Amygdala (tissue), 56 donors: ENCODE data around the gene XG.
"Not testable (repeated sequence)": the region's sequence is repeated elsewhere in the genome, so short reads cannot be mapped to it uniquely, and the experiment has no call there.

Experiments
- DNase-seq, 56 donors: peaks; one replicate each; lab custom pipeline; 2025; lab: John Stamatoyannopoulos, UW

Gene XG

DNA sequence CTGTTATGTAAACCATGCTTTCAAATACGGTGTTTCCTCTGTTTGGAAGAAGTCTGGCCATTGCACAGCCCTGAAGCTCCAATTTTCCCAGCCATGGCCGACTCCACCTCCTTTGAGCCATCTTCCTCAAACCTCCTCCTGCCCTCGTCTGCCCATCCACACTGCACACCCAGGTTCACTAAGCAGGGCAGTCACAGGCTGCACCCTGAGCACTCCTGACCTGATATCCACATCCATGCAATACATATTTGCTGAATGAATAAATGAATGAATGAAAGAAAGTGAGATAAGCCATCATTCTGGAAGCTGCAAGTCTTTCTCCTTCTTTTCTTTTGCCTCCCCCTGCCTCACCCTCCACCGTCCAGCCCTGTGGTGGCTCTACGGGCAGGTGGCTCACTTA is 22.2 kb downstream of the XG start:
- no peak for DNase-seq

DNA sequence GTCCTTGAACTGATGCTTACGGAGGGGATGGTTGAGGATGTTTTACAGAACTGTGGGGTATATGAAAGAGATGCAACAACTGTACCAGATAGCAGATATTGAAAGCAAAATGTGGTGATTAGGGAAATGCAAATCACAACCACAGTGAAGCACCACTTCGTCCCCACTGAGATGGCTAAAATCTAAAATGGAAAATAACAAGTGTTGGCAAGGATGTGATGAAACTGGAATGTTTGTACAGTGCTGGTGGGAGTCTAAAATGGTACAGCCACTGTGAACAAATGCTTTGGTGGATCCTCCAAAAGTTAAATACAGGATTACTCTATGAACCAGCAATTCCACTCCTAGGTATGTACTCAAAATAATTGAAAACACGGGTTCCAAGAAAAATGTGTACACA is 22.9 kb downstream of the XG start:
- DNase-seq, result no peak

DNA sequence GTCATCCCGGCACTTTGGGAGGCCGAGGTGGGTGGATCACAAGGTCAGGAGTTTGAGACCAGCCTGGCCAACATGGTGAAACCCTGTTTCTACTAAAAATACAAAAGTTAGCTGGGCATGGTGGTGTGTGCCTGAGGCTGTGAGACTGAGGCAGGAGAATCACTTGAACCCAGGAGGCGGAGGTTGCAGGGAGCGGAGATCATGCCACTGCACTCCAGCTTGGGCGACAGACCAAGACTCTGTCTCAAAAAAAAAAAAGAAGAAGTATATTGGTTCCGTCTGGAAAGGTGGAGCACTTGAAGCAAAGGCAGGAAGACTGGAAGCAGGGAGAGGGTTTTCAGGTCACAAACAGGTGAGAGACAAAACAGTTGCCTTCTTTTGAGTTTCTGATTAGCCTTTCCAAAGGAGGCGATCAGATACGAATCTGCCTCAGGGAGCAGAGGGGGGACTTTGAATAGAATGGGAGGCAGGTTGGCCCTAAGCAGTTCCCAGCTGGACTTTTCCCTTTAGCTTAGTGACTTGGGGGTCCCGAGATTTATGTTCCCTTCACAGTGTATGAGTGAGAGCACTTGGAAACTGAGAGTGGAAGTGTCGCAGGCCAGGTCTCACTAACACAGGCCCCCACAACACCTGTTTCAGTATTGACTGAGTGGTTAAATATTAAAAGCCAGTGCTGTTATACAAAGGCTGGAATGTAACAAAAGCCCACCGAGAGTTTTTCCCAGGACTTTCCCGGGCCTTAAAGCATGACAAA is 28.8 kb downstream of the XG start:
- not testable (repeated sequence) for DNase-seq

DNA sequence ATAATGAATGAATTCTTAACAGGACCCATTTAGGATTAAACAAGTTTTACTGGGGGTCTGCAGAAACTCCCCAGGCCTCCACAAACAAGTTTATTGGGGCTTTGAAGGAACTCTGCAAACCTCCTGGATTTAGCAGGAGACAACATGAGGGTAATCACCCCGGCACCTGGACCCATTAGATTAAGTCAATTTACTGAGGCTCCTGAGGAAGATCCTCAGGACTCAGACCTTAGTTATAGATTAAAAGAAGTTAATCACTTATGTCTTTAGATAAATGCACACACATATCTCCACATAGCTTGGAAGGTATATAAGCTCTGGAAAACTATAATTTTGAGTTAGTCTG is 29.4 kb downstream of the XG start:
- no peak for DNase-seq

DNA sequence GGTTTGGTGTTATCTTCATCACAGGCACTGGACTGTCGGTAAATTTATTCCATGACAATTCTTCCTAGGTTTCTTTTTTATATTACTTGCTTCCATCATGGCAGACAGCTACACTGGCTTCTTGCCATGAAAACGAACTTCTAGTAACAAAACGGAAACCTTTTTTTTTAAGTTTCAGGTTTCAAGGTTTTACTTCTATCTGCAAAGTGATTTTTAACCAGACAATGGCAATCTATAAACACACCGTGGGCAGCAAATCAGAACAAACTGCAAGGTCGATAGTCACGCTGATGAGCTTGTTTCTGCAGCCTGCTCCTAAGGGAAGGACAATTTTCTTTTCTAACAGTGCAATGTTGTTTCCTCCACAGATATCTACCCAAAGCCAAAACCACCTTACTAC is 29.9 kb downstream of the XG start:
- DNase-seq, result no peak

DNA sequence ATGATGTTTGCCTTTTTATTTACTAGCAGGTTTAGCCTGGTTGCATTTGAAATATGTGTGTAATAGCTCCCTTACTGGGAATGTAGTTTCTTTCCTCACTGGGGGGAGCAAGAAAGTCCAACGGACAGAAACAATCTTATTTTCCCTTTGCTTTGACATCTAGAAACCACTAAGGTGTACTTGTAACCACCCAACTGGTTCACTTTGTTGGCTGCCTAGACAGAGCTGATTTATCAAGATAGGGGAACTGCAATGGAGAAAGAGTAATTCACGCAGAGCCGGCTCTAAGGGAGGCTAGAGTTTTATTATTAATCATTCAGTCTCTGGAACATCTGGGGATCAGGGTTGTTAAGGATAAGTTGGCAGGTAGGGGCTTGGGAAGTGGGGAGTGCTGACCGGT is 30.3 kb downstream of the XG start:
- no peak for DNase-seq

DNA sequence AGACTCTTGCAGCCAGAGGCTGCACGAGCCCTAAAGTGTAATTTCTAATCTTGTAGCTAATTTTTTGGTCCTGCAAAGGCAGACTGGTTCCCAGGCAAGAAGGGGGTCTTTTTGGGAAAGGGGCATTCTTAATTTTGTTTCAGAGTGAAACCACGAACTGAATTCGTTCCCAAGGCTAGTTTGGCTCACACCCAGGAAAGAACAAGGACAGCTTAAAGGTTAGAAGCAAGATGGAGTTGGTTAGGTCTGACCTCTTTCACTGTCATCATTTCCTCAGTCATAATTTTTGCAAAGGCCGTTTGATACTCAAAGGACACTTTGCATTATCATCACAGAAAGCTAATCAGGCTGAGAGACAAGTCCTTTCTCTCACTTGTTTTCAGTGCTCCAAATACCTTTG is 30.9 kb downstream of the XG start:
- DNase-seq, result no peak

DNA sequence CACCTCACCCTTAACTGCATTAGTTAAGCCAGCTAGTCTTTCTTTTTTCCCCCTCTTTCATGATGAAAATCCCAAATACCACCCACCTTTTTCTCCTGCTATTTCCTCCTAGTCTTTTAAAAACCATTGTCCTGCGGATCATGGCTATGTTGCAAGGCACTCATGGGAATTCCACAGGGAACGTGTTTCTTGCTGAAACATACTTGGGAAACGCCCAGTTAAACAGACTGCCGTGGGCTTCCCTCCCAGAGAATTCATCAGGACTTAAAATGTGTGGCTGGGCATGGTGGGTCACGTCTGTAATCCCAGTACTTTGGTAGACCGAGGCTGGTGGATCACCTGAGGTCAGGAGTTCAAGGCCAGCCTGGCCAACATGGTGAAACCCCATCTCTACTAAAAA is 32.2 kb downstream of the XG start:
- no peak for DNase-seq

DNA sequence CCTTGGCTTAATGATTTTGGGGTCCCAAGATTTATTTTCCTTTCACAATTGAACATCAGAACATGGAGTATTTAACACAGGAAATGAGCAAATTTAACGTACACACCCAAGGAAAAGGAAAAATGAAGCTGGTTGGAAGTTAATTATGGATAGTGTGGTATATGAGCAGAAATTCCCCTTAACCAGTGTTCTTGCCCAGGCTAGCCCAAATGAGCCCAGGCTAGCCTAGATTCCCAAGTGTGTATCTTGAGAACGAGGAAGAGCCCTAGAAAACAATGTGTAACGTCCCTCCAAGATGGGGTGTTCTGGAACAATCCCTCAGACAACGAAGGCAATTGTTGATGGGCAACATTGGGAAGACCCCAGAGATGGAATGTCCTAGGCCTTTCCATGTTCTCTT is 33.7 kb downstream of the XG start:
- DNase-seq, result no peak

DNA sequence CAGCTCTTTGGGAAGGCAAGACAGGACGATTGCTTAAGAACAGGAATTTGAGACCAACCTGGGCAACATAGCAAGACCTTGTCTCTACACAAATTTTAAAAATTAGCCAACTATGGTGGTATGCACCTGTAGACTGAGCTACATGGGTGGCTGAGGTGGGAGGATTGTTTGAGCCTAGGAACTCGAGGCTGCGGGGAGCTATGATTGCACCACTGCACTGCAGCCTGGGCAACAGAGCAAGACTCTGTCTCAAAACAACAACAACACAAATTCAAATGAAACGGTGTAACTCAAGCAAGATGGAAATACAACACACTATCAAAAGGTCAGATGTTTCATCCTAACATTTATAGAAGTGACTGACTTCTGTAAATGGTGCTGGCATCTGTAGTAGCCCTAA is 37.1 kb downstream of the XG start:
- DNase-seq, result no peak

DNA sequence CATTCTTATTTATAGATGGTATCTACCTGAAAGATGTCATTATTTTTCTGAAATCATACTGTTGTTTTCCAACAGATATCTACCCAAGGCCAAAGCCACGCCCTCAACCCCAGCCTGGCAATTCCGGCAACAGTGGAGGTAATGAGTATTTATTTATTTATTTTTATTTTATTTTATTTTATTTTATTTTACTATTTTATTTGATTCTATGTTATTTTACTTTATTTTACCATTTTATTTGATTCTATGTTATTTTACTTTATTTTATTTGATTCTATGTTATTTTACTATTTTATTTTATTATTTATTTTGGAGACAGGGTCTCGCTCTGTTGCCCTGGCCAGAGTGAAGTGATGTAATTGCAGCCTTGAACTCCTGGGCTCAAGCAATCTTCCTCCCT is 37.7 kb downstream of the XG start:
- DNase-seq, result no peak

DNA sequence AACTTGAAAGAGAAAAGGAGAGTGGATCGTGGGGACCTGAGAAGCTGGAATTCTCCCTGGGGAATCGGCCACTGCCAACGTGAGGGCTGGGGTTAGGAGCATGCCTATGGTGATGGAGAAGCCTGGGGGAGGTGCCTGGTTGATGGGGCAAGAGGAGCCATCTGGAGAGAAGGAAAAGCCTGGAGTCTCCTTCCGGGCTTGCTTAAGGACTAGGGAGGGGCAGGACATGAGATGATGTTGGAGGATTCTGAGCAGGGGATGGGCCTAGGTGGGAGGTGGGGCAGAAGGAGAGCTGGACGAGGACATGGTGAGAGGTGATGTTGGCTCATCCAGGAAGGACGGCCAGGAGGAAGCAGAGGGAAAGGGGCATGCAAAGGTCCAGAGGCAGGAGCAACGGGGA is 41.9 kb downstream of the XG start:
- no peak for DNase-seq

DNA sequence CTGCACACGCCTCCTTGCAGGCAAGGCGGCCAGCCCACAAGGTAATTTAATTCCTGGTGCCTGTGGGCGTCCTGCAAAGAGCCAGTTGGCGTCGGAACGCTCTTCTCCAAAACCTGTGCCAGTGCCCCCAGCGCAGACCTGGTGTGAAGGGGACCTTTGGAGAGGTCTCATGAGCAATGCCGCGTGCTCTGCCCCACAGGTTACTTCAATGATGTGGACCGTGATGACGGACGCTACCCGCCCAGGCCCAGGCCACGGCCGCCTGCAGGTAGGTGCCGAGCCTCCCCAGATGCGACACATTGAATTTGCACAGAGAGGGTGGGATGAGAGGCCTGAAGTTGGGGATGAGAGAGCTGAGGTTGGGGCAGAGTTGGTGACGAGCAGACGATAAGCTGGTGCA is 42.5 kb downstream of the XG start:
- DNase-seq, result no peak

DNA sequence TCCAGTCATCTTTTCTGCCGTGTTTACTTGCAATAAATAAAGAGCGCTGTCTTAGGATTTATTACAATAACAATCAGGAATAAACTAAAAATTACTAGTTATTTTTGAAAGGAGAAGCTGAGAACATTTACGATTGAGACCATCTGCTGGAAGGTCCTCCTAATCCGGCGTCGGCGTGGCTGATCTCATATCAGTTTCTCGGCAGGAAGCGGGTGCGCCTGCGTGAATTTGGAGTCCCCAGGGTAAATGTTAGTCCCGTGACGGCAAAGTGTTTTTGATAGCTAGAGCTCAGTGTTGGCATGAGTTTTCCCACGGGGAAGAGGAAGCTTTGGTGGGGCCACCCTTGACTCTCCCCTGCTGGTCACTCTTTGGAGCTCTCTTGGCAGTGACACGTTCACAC is 45.0 kb downstream of the XG start:
- DNase-seq, result not testable (repeated sequence)

DNA sequence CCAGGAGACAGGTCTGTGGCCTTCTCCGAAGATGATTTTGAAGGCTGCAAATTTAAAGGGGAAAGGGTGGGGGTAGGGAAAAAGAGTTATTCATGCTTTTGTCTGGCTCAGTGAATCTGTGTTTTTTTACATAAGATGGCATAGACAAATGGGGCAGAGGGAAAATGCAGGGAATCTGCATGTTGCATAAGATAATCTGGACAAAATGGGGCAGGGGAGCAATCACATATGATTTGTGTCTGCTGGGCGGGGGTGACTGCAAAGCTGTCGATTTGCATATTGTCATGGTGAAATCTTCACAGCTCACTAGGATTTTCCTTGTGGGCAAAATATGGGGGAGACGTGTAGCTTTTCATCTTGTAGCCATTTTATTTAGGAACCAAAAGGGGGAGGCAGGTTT is 47.5 kb downstream of the XG start:
- DNase-seq, result no peak

DNA sequence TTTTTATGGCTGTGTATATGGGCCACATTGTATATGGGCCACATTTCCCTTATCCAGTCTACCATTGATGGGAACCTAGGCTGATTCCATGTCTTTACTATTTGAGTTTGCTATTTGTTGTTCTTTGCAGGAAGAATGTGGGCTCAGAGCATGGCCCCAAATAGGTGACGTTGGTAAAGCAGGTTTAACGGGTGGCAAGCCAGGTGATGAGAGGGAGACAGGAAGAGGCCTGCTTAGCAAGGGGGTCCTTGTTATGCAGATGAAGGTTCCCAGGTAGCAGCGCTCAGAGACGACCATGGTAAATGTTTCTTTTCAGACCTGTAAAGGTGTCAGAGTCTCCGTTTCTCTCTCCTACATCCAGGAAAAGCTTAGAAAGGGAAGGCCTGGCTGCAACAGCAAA is 48.1 kb downstream of the XG start:
- DNase-seq, result not testable (repeated sequence)

DNA sequence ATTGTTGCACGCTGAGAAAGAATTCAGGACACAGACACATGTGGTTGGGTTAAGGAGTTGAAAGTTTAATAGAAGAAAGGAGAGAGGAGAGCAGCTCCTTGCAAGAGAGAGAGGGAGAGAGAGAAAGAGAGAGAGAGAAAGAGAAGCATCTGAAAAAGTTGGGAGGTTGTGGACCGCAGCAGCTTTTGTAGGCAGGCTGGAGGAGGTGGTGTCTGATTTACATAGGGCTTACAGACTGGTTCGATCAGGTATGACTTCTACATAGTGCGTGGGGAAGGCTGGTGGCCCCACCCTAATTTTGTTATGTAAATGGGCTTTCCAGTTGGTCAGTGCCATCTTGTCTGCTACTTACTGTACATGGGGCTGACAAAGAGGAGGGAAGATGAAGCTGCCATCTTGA is 49.4 kb downstream of the XG start:
- DNase-seq, result no peak

DNA sequence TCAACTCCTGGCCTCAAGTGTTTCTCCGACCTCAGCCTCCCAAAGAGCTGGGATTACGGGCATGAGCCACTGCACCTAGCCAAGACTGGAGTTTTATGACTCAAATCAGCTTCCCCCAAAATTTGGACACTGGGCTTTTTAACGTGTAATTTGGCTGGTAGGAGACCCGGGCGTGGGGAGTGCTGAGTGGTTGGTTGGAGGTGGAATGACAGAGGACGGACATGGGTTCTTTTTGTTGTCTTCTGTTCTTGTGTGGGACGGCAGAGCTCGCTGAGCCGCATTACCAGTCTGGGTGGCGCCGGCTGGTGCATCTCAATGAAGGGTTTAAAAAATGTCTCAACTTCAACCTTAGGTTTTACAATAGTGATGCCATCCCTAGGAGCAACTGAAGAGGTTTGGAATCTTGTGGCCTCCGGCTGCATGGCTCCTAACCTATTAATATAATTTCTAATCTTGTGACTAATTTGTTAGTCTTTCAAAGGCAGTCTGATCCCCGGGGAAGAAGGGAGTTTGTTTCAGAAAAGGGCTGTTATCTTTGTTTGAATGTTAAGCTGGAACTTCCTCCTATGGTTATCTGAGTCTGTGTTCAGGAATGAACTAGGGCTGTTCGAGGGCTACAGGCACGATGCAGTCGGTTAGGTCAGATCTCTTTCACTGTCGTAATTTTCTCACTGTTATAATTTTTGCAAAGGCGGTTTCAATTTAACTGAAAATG is 50.7 kb downstream of the XG start:
- DNase-seq, result not testable (repeated sequence)

DNA sequence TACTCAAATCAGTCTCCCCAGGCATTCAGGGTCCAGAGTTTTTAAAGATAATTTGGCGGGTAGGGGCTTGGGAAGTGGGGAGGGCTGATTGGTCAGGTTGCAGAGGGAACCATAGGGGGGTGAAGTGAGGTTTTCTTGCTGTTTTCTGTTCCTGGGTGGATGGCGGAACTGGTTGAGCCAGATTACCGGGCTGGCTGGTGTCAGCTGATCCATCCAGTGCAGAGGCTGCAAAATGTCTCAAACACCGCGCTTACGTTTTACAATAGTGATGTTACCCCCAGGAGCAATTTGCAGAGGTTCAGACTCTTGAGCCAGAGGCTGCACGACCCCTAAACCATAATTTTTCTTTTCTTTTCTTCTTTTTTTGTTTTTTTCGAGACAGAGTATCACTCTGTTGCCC is 51.6 kb downstream of the XG start:
- not testable (repeated sequence) for DNase-seq

DNA sequence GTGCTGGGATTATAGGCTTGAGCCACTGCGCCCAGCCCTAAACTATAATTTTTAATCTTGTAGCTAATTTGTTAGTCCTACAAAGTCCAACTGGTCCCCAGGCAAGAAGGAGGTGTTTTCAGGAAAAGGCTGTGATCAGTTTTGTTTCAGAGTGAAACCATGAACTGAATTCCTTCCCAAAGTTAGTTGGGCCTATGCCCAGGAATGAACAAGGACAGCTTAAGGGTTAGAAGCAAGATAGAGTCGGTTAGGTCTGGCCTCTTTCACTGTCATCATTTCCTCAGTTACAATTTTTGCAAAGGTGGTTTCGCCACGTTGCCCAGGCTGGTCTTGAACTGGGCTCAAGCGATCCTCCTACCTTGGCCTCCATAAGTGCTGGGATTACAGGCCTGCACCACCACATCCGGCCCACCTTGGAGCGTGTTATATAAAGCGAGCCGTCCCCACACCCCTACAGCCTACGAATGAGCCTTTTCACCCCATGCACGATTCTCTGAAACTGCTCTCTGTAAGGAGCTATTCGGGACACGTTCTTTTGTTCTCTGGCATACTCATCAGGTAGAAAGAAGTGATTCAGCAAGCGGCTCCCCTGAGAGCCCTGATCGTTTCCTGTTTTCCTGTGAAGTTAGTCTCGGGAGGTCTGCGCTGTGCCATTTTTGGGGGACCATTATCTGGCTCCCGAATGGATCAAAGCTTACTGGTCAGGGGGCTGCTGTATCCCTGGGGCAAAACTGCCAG is 52.4 kb downstream of the XG start:
- DNase-seq, result not testable (repeated sequence)

DNA sequence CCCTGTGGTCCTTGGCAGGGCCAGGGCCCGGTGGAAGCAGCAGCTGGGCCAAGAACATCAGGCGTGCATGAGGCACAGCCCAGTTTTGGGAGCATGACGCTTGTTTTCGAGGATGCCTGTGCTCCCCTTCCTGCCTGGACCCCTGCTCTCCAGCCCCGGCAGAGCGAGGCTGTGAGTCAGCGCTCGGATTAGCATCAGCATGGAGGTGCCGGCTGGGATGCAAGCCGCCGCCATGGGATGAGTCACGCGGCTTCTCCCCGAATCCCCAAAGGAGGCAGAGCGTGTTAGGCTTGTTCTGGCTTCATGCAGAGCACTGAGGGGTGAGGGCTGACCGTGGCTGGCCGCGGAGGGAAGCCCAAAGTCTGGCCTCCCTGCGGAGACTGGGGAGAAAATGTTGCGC is 53.0 kb downstream of the XG start:
- DNase-seq, result not testable (repeated sequence)

DNA sequence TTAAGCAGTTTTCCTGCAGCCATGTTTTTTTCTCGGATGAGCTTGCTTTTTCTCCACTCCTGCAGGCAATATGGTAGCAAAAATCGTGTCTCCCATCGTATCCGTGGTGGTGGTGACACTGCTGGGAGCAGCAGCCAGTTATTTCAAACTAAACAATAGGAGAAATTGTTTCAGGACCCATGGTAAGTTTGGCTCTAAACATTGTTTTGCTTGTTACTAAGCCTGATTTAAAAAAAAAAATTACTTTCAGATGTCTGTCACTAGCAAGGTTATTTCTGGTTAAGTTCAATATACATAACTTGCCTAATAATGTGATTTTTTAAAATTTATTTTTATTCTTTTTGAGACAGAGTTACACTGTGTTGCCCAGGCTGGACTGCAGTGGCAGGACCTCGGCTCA is 59.4 kb downstream of the XG start:
- no peak for DNase-seq
